ENCODE data around the gene HLCS. TPM values are rescaled to one million over a fixed set of nuclear protein-coding genes. Genes with fewer than 3 reads are reported as not detected.

Gene HLCS
- total RNA-seq, 1 experiment from 2014 or later = 44.3 TPM

GRCh38 chr21:36915696-36916245 is 50.7 kb downstream of the HLCS start:
- no peak for DNase-seq (ENCODE audit: low spot score)

GRCh38 chr21:36915014-36915695 is 51.3 kb downstream of the HLCS start:
- no peak for DNase-seq (ENCODE audit: low spot score)

GRCh38 chr21:36914244-36915013 is 52.0 kb downstream of the HLCS start:
- DNase-seq (ENCODE audit: low spot score) = no peak

GRCh38 chr21:36913247-36914169 is 53.0 kb downstream of the HLCS start:
- DNase-seq (ENCODE audit: low spot score) = no peak

- DNase-seq (ENCODE audit: low spot score) = no peak
Measured at GRCh38 chr21:36910581-36911307, 55.7 kb downstream of the HLCS start.

- peak; percentile 98 for DNase-seq (ENCODE audit: low spot score)
Measured at GRCh38 chr21:36909901-36910561, 56.4 kb downstream of the HLCS start.

- DNase-seq (ENCODE audit: low spot score) = no peak
Measured at GRCh38 chr21:36909423-36909822, 57.0 kb downstream of the HLCS start.

GRCh38 chr21:36908260-36908908 is 58.1 kb downstream of the HLCS start:
- DNase-seq (ENCODE audit: low spot score) = peak; percentile 25

- no peak for DNase-seq (ENCODE audit: low spot score)
Measured at GRCh38 chr21:36904093-36904666, 62.3 kb downstream of the HLCS start.

GRCh38 chr21:36902793-36903192 is 63.7 kb downstream of the HLCS start:
- peak; percentile 25 for DNase-seq (ENCODE audit: low spot score)

- DNase-seq (ENCODE audit: low spot score) = no peak
Measured at GRCh38 chr21:36902331-36902730, 64.1 kb downstream of the HLCS start.

- DNase-seq (ENCODE audit: low spot score) = no peak
Measured at GRCh38 chr21:36901575-36901974, 64.9 kb downstream of the HLCS start.

- DNase-seq (ENCODE audit: low spot score) = no peak
Measured at GRCh38 chr21:36893581-36893980, 72.9 kb downstream of the HLCS start.

- no peak for DNase-seq (ENCODE audit: low spot score)
Measured at GRCh38 chr21:36892201-36892600, 74.3 kb downstream of the HLCS start.

GRCh38 chr21:36891692-36892091 is 74.8 kb downstream of the HLCS start:
- DNase-seq (ENCODE audit: low spot score) = no peak

GRCh38 chr21:36891121-36891520 is 75.3 kb downstream of the HLCS start:
- DNase-seq (ENCODE audit: low spot score) = no peak

GRCh38 chr21:36890086-36890485 is 76.4 kb downstream of the HLCS start:
- DNase-seq (ENCODE audit: low spot score) = no peak

- DNase-seq (ENCODE audit: low spot score) = no peak
Measured at GRCh38 chr21:36889401-36889800, 77.1 kb downstream of the HLCS start.

GRCh38 chr21:36888466-36888865 is 78.0 kb downstream of the HLCS start:
- DNase-seq (ENCODE audit: low spot score) = no peak

GRCh38 chr21:36887963-36888362 is 78.5 kb downstream of the HLCS start:
- no peak for DNase-seq (ENCODE audit: low spot score)
